Natural killer cell (primary cell): ENCODE data around the gene GFPT2. TPM values are rescaled to one million over a fixed set of nuclear protein-coding genes. Genes with fewer than 3 reads are reported as not detected.

Experiments
- ATAC-seq, 3 donors: fragments of 150-1000 bp in 2 of 3; fragments of 200-7000 bp in 1 of 3; cut with Tn5 transposase; 1 replicate in 1 of 3; 2 replicates in 2 of 3; pipeline ENCODE4 v1.10.0; 2021; ENCODE audit warnings: mild to moderate bottlenecking in 2 of 3, moderate library complexity in 2 of 3
- DNase-seq, 2 donors: peaks; one replicate each; pipeline versions ENCODE4 v3.0.0 to v3.0.0-alpha.2; 2013 to 2021; ENCODE audit warnings: mixed read lengths in 1 of 2
- H3K27ac ChIP-seq: one replicate; pipeline ENCODE4 v1.5.1; 2013; ENCODE audit warnings: mild to moderate bottlenecking, low read length
- H3K27me3 ChIP-seq: one replicate; pipeline ENCODE4 v1.6.1; 2013; ENCODE audit warnings: low read length; ENCODE audit not compliant: control insufficient read depth, insufficient read depth
- H3K36me3 ChIP-seq: one replicate; pipeline ENCODE4 v1.6.1; 2013; ENCODE audit warnings: low read length; ENCODE audit not compliant: control insufficient read depth, insufficient read depth
- H3K4me1 ChIP-seq: one replicate; pipeline ENCODE4 v1.6.1; 2013; ENCODE audit warnings: low read length; ENCODE audit not compliant: control insufficient read depth, insufficient read depth
- H3K4me3 ChIP-seq: one replicate; pipeline ENCODE4 v1.5.1; 2013; ENCODE audit warnings: low read length
- H3K9me3 ChIP-seq: one replicate; pipeline ENCODE4 v1.6.1; 2013; ENCODE audit warnings: low read length; ENCODE audit not compliant: control insufficient read depth, insufficient read depth
- H3K27ac Mint-ChIP-seq, 2 donors: one replicate each; pipeline ENCODE4 v1.8.0; 2022; ENCODE audit warnings: mild to moderate bottlenecking in 2 of 2, mixed read lengths in 2 of 2, moderate library complexity in 1 of 2
- H3K27me3 Mint-ChIP-seq, 2 donors: one replicate each; pipeline ENCODE4 v1.8.0; 2022; ENCODE audit warnings: low read depth in 2 of 2, mixed read lengths in 2 of 2
- H3K36me3 Mint-ChIP-seq: one replicate; pipeline ENCODE4 v1.8.0; 2022; ENCODE audit warnings: mixed read lengths
- H3K4me1 Mint-ChIP-seq, 2 donors: one replicate each; pipeline ENCODE4 v1.8.0; 2022; ENCODE audit warnings: mixed read lengths in 2 of 2
- H3K4me3 Mint-ChIP-seq: one replicate; pipeline ENCODE4 v1.8.0; 2022; ENCODE audit warnings: mild to moderate bottlenecking, moderate library complexity, mixed read lengths
- H3K9me3 Mint-ChIP-seq, 2 donors: one replicate each; pipeline ENCODE4 v1.8.0; 2022; ENCODE audit warnings: mixed read lengths in 2 of 2
- WGBS: methylation state at CpG from one replicate; pipeline ENCODE4 v1.1.7; 2013; ENCODE audit warnings: missing lambda C conversion rate; ENCODE audit not compliant: insufficient coverage; 5-methylcytosine and 5-hydroxymethylcytosine counted together
- intact Hi-C: fragments of 100-400 bp; cut with micrococcal nuclease; formaldehyde crosslinking; loops from one replicate; pipeline ENCODE4 v1.14.2; 2022
- total RNA-seq, 4 donors: library from RNA; stranded (reverse); fragments of 120-200 nt in 1 of 4; gene quantifications; one replicate each; pipeline versions ENCODE4 v1.2.3 to v1.2.4, GENCODE V29; 2013 to 2022
- TF ChIP-seq, protein P1 (sequence below): fragments of 200-600 bp; IDR thresholded peaks from one replicate; pipeline ENCODE4 v1.8.0; 2022; ENCODE audit warnings: antibody characterized with exemption

GFPT2 gene
- total RNA-seq, 3 donors from 2014 or later (not counting 1 experiment from before 2014, with no cell fraction given) = 0.56 to 0.86 TPM; not detected in 1

DNA sequence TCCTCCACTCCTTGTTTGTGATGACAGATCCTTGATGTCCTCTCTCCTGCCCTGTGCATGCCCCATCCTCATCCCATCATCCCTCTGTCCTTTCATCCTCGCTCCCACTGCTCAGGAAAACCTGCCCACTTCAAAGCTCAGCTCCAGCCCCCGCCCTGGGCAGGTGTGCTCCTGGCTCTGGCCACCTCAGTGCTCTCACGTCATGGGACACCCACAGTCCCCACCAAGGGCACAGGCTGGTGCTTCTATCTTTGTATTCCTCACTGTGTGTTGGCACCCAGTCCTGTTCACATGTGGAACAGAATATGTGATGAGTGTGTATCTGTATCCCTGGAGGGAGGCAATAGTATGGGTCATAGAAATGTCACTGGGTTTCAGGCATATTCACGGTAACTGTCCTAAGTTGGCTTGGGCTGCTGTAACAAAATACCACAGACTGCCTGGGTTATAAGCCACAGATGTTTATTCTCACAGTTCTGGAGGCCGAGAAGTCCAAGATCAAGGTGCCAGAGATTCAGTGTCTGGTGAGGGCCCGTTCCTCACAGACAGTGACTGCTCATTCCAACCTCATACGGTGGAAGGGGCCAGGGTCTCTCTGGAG lies 13.5 kb downstream of the GFPT2 start:
- Histone ChIP-seq H3K36me3 (no peaks in the 10 kb centered on the region), H3K9me3 (no peaks in the 10 kb centered on the region), H3K27me3 (no peaks in the 10 kb centered on the region), H3K27ac (no peak overlapping the region), H3K4me3 (no peak overlapping the region), H3K4me1 (no peaks in the 10 kb centered on the region)
- DNase-seq (no peak), ATAC-seq (no peak)
- no peak overlapping the region for H3K4me3 Mint-ChIP-seq
- H3K27ac Mint-ChIP-seq = no peak overlapping the region
- peaks cover 14 to 15% of the 10 kb centered on the region in 2 donors for H3K27me3 Mint-ChIP-seq
- intact Hi-C loops = no loop called here
- H3K9me3 Mint-ChIP-seq = no peaks in the 10 kb centered on the region
- WGBS = 82% methylated on average over 7 of the region's 7 CpGs
- H3K36me3 Mint-ChIP-seq = no peaks in the 10 kb centered on the region
- no peaks in the 10 kb centered on the region for H3K4me1 Mint-ChIP-seq
- TF ChIP-seq, protein P1, sequence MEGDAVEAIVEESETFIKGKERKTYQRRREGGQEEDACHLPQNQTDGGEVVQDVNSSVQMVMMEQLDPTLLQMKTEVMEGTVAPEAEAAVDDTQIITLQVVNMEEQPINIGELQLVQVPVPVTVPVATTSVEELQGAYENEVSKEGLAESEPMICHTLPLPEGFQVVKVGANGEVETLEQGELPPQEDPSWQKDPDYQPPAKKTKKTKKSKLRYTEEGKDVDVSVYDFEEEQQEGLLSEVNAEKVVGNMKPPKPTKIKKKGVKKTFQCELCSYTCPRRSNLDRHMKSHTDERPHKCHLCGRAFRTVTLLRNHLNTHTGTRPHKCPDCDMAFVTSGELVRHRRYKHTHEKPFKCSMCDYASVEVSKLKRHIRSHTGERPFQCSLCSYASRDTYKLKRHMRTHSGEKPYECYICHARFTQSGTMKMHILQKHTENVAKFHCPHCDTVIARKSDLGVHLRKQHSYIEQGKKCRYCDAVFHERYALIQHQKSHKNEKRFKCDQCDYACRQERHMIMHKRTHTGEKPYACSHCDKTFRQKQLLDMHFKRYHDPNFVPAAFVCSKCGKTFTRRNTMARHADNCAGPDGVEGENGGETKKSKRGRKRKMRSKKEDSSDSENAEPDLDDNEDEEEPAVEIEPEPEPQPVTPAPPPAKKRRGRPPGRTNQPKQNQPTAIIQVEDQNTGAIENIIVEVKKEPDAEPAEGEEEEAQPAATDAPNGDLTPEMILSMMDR = no peak

DNA sequence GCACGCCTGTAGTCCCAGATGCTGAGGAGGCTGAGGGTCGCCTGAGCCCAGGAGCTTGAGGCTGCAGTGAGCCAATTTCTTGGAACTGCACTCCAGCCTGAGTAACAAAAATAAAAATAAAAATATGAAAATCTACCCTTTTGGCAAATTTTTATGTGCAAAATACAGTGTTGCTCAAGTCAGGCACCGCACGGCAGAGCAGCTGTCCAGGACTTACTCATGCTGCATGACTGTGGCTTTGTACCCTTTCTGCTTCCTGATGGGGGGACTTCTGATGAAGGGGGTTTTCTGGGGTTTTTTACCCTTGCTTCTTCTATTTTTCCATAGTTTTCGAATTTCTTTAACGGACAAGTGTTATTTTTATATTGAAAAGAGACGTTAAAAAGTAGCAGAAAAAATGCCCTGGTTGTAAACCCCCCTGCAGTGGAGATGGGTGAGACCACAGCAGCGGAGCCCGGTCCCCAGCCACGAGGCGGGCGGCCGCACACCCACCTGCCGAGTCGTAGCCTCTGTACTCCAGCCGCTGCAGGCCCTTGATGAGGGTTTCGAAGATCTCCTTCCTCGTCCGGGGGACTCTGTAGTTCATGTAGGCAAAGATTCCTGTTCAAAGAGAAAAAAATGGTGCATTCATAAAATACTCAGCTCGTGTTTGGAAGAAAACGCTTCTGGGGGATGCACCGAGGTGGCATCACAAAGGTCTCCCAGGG lies 15.0 kb downstream of the GFPT2 start:
- H3K4me1 Mint-ChIP-seq = no peaks in the 10 kb centered on the region
- WGBS = 80% methylated on average over 22 of the region's 22 CpGs
- no peak overlapping the region for H3K27ac Mint-ChIP-seq

GRCh38 chr5:180336234-180337020 lies 16.7 kb downstream of the GFPT2 start:
- H3K4me1 ChIP-seq = no peaks in the 10 kb centered on the region
- H3K4me3 ChIP-seq = no peak overlapping the region
- H3K27me3 ChIP-seq = no peaks in the 10 kb centered on the region
- DNase-seq (no peak), ATAC-seq (no peak)
- H3K36me3 ChIP-seq = no peaks in the 10 kb centered on the region
- Mint-ChIP-seq H3K27ac (no peak overlapping the region), H3K9me3 (no peaks in the 10 kb centered on the region), H3K4me1 (no peaks in the 10 kb centered on the region), H3K27me3 (peaks cover 18 to 19% of the 10 kb centered on the region in 2 donors), H3K4me3 (no peak overlapping the region), H3K36me3 (no peaks in the 10 kb centered on the region)
- 91% methylated on average over 34 of the region's 34 CpGs for whole genome bisulfite sequencing
- no peak overlapping the region for H3K27ac ChIP-seq
- intact Hi-C loops = no loop called here
- TF ChIP-seq, protein P1 = no peak
- H3K9me3 ChIP-seq = no peaks in the 10 kb centered on the region

More for the DNA sequence above, 15.0 kb downstream of the GFPT2 start:
- ATAC-seq (no peak), DNase-seq (no peak)
- TF ChIP-seq, protein P1 = no peak
- Histone ChIP-seq H3K27ac (no peak overlapping the region), H3K4me3 (no peak overlapping the region), H3K27me3 (no peaks in the 10 kb centered on the region), H3K9me3 (no peaks in the 10 kb centered on the region), H3K4me1 (no peaks in the 10 kb centered on the region), H3K36me3 (no peaks in the 10 kb centered on the region)
- intact Hi-C loops = no loop called here
- Mint-ChIP-seq H3K36me3 (no peaks in the 10 kb centered on the region), H3K27me3 (peaks cover 14 to 19% of the 10 kb centered on the region in 2 donors), H3K4me3 (no peak overlapping the region), H3K9me3 (no peaks in the 10 kb centered on the region)
